Breast epithelium (tissue), 3 donors: ENCODE measurements around the gene FAM170B.

Experiments
- CTCF ChIP-seq, 3 donors: fragments of 450-650 bp; IDR thresholded peaks; one replicate each; pipeline ENCODE4 v1.5.1; 2016 to 2017; ENCODE audit warnings: antibody characterized with exemption in 3 of 3, mild to moderate bottlenecking in 3 of 3, moderate library complexity in 3 of 3
- POLR2AphosphoS5 ChIP-seq, 3 donors: sonication (generic); formaldehyde crosslinking; IDR thresholded peaks; one replicate each; pipeline ENCODE4 v1.6.1; 2017; ENCODE audit warnings: antibody characterized with exemption in 3 of 3

GRCh38 chr10:49165821-49166483, 32.1 kb upstream of the FAM170B start:
- TF ChIP-seq POLR2AphosphoS5 (IDR thresholded peaks at IDR 0.05) (no peak), CTCF (IDR thresholded peaks at IDR 0.05) (no peak)
